GM08714 (cell line): Measurements from ENCODE around the gene USP2.
"Not testable (repeated sequence)": the region's sequence is repeated elsewhere in the genome, so short reads cannot be mapped to it uniquely, and the experiment has no call there.

Experiments
- H3K4me3 ChIP-seq: fragments of 200-500 bp; sonication (Bioruptor generic); 2 replicates; pipeline ENCODE4 v1.5.1; 2014; ENCODE audit warnings: mild to moderate bottlenecking, low read length, inconsistent platforms
- ZNF274 ChIP-seq: IDR thresholded peaks from 2 replicates; pipeline ENCODE4 v1.6.1; 2012; ENCODE audit warnings: mild to moderate bottlenecking, low read depth, low read length

The USP2 gene

DNA sequence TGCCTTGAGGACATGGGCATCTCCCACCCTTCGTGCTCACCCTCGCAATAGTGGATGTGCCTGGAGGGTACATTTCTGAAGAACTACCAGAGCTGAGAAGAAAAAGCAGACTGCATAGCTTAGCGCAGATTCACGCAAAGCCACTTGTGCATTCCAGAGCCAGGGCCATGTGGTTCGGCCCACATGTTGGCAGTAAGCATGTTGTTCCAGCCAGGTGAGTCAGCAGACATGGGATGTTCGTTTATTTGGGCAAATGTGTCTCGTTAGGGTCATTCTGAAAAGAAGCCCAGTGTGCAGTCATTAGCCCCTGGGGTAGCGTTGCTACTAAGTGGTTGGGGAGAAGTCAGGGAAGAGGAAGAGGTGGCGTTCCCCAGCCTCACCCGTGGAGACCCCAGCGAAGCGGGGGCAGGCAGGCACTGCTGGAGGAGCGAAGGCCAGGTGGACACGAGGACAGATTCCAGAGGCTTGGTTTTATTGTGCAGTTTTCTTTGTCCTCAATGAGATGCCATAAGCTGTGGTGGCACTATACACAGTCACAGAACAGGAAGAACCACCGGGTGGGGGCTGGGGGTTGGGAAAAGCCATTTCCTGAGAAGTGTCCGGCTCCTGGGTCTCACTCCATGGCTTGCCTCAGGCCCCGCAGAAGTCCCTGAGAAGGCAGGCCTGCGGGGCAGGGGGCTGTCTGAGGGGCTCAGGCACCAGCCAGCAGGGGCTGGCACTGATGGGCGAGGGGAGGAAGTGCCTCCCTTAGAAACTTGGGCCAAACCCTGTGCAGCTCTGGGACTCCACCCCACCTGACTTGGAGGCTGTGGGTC, 36.4 kb upstream of the USP2 start:
- TF ChIP-seq ZNF274, result no peak

GRCh38 chr11:119416606-119417580, 35.4 kb upstream of the USP2 start:
- no peak for TF ChIP-seq ZNF274
- H3K4me3 ChIP-seq, result no peak overlapping the region

More for the DNA sequence above, 36.4 kb upstream of the USP2 start:
- H3K4me3 ChIP-seq, result no peak overlapping the region

GRCh38 chr11:119415966-119416365, 34.5 kb upstream of the USP2 start:
- H3K4me3 ChIP-seq, result no peak overlapping the region
- TF ChIP-seq ZNF274, result no peak

GRCh38 chr11:119415517-119415916, 34.0 kb upstream of the USP2 start:
- TF ChIP-seq ZNF274, result no peak
- no peak overlapping the region for H3K4me3 ChIP-seq

- H3K4me3 ChIP-seq, result no peak overlapping the region
- no peak for TF ChIP-seq ZNF274
Measured at GRCh38 chr11:119414734-119415133, 33.2 kb upstream of the USP2 start.

GRCh38 chr11:119414321-119414720, 32.8 kb upstream of the USP2 start:
- no peak for TF ChIP-seq ZNF274
- H3K4me3 ChIP-seq, result no peak overlapping the region

DNA sequence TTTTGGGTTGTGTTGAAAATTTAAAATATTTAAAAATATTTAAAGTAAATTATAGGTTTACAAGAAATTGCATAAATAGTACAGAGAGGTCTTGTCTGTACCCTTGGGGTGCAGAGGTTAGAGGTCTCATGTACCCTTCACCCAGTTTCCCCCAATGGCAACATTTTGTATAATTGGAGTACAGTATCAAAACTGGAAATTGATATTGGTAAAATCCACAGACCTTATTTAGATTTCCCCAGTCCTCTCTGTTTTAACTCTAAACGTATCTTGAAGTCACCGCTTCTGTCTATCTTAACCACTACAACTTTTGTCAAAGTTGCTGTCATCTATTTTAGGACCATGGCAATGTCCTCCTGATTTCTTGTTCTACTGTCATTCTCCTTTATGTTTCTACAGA, 30.6 kb upstream of the USP2 start:
- TF ChIP-seq ZNF274, result no peak
- H3K4me3 ChIP-seq, result no peak overlapping the region

DNA sequence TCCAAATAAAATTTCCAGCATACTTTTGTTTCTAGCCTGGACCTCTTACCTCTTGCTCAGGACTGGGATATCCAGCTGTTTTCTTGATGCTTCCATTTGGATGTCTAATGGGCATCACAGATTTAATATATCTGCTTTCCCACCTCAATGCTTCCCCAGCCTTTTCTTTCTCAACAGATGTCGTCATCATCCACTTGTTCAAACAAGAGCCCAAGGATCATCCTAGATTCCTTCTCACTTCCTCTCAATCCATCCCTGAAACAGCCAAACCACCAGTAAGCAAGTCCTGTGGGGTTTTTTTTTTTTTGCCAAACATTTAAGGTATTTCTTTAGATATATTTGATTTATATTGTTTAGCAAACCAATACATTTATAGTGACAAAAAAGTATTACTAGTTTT, 29.0 kb upstream of the USP2 start:
- H3K4me3 ChIP-seq, result no peak overlapping the region
- TF ChIP-seq ZNF274, result no peak

DNA sequence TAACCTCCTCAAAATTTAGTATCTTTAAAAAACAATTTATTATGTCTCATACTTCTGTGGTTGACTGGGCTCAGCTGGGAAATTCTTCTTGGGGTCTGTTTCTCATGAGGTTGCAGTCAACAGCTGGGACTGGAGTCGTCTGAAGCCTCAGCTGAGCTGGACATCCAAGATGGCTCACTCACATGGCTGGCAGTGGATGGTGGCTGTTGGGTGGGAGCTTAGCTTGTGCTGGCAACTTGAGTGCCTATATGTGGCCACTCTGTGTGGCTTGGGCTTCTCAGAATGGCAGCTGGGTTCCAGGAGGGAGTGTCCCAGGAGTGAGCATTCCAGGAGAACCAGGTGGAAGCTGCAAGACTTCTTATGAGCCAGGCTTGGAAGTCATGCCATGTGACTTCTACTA, 28.2 kb upstream of the USP2 start:
- TF ChIP-seq ZNF274, result no peak
- H3K4me3 ChIP-seq, result no peak overlapping the region

GRCh38 chr11:119406005-119406404, 24.5 kb upstream of the USP2 start:
- no peak overlapping the region for H3K4me3 ChIP-seq
- no peak for TF ChIP-seq ZNF274

GRCh38 chr11:119405448-119405847, 24.0 kb upstream of the USP2 start:
- not testable (repeated sequence) for H3K4me3 ChIP-seq

DNA sequence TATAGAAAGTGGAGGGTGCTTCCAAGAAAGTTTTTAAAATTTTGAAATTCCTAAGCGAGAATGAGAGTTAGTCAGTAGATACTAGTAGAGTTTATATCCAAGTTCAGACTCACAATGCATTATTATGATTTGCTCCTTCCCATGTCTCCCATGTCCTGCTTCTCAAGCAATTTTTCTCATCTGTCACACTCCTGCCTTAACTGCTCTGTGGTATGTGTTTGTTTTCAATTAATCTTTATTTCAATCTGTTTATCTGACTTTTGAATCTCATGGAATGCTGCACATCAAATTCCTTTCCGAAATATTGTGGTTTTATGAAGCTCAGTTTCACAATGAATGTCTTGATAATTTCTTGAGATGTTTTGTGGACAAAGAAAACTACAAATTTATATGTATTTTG, 23.4 kb upstream of the USP2 start:
- TF ChIP-seq ZNF274, result no peak
- no peak overlapping the region for H3K4me3 ChIP-seq

DNA sequence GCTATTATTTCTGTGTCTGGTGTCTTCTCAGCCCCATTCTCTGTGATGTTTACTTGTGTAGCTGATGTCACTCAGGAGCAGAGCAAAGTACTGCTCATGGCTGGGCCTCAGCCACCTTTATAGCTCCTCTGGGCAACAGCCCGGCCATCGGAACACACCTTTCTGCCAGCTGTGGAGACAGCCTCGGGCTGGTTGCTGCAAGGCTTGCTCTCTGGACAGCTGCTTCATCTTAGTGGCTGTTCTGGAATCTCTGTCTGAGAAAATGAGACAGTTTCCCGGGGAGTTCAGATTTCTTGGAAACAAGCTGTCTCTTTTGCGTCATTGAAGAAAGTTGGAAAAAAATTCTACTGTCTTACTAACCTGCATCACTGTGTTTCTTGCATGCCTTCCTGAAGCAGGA, 21.5 kb upstream of the USP2 start:
- H3K4me3 ChIP-seq, result no peak overlapping the region
- no peak for TF ChIP-seq ZNF274

- no peak overlapping the region for H3K4me3 ChIP-seq
- no peak for TF ChIP-seq ZNF274
Measured at GRCh38 chr11:119402470-119402869, 21.0 kb upstream of the USP2 start.

GRCh38 chr11:119400860-119401259, 19.4 kb upstream of the USP2 start:
- TF ChIP-seq ZNF274, result no peak
- H3K4me3 ChIP-seq, result no peak overlapping the region

- no peak overlapping the region for H3K4me3 ChIP-seq
- no peak for TF ChIP-seq ZNF274
Measured at GRCh38 chr11:119397740-119398139, 16.2 kb upstream of the USP2 start.
